Renal cortical epithelial cell (primary cell): ENCODE results near the gene PDLIM1. TPM values are rescaled to one million over a fixed set of nuclear protein-coding genes. Genes with fewer than 3 reads are reported as not detected.
A peak's percentile ranks its signal among the peaks of the same experiment; 100 is the strongest.

Experiments
- DNase-seq: peaks from one replicate; pipeline ENCODE4 v3.0.0-alpha.2; 2011; ENCODE audit warnings: low read depth
- total RNA-seq: library from RNA; depleted of rRNA; stranded (reverse); fragments of >200 nt; gene quantifications from 2 replicates; pipeline ENCODE4 v1.2.3, GENCODE V29; 2014

The PDLIM1 gene
- 19.4 and 45.8 TPM in 2 replicates for total RNA-seq

GRCh38 chr10:95290461-95291364 lies at the start of gene PDLIM1:
Gene PDLIM1, minus strand, starts transcription at chr10:95291003. Its CDS starts 88 bp downstream, at chr10:95290915.
- DNase-seq = no peak

- no peak for DNase-seq
Measured at GRCh38 chr10:95339863-95340262, 49.1 kb upstream of the PDLIM1 start.

- no peak for DNase-seq
Measured at GRCh38 chr10:95337423-95338160, 46.8 kb upstream of the PDLIM1 start.

- DNase-seq = no peak
Measured at GRCh38 chr10:95336702-95337101, 45.9 kb upstream of the PDLIM1 start.

- DNase-seq = no peak
Measured at GRCh38 chr10:95335933-95336699, 45.3 kb upstream of the PDLIM1 start.

GRCh38 chr10:95334805-95335144 lies 44.0 kb upstream of the PDLIM1 start:
- no peak for DNase-seq

GRCh38 chr10:95333997-95334804 lies 43.4 kb upstream of the PDLIM1 start:
- DNase-seq = no peak

- DNase-seq = no peak
Measured at GRCh38 chr10:95332666-95333249, 42.0 kb upstream of the PDLIM1 start.

GRCh38 chr10:95331596-95332130 lies 40.9 kb upstream of the PDLIM1 start:
- DNase-seq = no peak

GRCh38 chr10:95330966-95331453 lies 40.2 kb upstream of the PDLIM1 start:
- DNase-seq = no peak

- DNase-seq = no peak
Measured at GRCh38 chr10:95329296-95329695, 38.5 kb upstream of the PDLIM1 start.

- DNase-seq = no peak
Measured at GRCh38 chr10:95328013-95328412, 37.2 kb upstream of the PDLIM1 start.

- peak; percentile 31 for DNase-seq
Measured at GRCh38 chr10:95327367-95327766, 36.6 kb upstream of the PDLIM1 start.

- no peak for DNase-seq
Measured at GRCh38 chr10:95326396-95326795, 35.6 kb upstream of the PDLIM1 start.

- no peak for DNase-seq
Measured at GRCh38 chr10:95325863-95326262, 35.1 kb upstream of the PDLIM1 start.

GRCh38 chr10:95324436-95325268 lies 33.8 kb upstream of the PDLIM1 start:
- DNase-seq = no peak

- DNase-seq = no peak
Measured at GRCh38 chr10:95321554-95322301, 30.9 kb upstream of the PDLIM1 start.

GRCh38 chr10:95319239-95319638 lies 28.4 kb upstream of the PDLIM1 start:
- peak; percentile 56 for DNase-seq

GRCh38 chr10:95315509-95315908 lies 24.7 kb upstream of the PDLIM1 start:
- no peak for DNase-seq
